ENCODE measurements around the gene CNPPD1.

Gene CNPPD1

DNA sequence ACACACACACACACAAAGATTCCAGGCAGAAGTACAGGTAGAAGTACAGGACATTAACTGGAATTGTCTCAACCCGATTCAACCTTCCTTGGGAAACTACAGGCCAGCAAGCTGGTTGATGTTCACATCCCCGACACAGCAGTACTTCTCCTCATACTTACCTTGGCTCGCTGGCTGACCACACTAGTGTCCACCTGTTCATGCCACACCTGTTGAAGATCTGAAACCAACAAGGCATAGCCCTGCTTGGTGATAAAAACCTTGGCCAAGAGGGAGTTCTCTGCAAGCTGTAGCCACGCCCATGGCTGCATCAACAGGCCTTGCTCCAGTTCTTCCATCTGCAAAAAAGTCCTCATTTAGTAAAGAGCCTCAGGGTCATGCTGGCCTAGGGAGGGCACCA lies 18.7 kb downstream of the CNPPD1 start:
- DNase-seq = no peak

DNA sequence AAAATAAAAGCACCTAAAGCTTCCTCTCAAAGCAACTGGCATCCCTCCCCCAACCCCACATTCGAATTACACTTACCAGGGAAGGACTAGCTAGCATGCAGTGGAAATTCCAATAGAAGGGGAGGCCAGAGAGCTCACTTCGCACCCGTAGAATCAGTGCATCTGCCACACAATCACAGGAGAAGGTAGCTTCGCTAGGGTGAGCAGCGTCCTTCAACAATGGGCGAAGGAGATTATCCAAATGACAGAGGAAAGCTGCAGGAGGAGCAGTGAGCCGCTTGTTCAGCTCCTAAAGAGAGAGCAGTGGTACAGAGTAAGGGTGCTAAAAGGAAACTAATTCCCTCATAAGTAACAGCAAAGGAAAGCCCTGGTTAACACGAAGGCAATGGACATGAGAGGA lies 19.3 kb downstream of the CNPPD1 start:
- no peak for DNase-seq

DNA sequence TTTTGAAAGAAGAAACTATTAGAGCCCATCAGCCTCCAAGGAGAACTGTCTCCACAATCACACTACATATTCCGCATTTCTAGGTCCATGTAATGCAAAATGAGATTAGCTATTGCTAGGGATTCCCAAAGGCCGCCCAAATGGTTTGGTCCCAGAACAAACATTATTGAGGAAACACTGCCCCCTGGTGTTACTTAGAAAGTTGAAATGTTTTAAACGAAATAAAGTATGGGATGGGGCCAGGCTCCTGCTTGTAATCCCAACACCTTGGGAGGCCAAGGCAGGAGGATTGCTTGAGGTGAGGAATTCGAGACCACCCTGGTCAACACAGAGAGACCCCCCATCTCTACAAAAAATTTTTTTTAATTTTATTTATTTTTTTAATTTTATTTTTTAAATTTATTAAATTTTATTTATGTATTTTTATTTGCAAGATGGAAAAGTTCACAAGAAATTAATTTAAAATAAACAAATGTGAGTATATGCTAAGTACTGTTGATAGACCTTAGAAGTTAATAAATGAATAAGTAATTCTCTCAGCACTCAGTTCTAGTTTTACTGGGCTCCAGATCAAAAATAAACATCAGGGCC lies 21.6 kb downstream of the CNPPD1 start:
- peak; percentile 94 for DNase-seq

DNA sequence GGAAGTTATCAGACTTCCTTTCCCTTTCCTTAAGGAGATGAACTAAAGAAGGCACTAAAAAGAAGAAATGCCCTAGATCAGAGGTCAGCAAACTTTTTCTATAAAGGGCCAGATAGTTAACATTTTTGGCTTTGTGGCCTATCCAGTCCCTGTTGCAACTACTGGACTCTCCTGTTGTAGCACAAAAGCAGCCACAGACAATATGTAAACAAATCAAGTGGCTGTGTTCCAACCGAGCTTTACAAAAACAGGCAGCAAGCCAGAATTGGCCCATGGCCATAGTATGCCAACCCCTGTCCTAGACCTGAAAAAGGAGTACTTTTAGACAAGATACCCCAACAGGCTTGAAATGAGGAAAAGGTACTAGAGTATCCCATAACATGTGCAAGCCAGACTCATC lies 27.1 kb downstream of the CNPPD1 start:
- DNase-seq = no peak

DNA sequence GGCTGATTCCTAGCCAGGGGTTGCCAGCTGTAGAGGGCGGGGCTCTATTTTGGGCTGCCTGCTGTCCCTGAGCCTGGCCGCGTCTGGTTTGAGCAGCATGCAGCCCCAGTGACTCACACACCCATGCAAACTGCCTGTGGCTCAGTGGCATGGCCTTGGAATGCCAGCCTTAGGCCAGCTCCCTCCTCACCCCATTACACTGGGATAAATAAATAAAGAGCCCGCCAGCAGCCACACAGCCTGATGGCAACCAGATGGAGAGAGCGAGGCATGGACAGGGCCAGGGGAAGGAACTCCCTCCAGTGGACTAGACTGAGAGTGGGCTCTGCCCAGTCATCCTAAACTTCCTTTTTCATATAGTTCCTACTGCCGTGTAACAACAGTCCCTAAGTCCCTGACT lies 34.4 kb downstream of the CNPPD1 start:
- DNase-seq = no peak

DNA sequence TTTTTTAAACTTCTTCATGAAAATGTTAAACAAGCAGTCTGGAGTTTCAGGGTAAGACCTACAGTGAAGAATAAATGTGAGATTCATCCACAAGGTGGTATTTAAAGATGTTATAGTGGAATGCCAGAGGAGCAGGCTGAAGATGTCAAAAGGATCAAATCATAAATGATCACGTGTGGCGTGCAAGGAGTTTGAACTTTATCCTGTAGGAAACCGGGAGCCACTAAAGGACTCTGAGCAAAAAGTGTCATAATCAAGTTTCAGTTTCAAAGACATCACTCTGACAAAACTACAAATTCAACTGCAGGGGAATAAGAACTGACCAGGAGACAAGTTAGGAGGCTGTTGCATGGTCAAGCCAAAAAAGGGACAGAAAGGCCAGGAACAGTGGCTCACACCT lies 36.0 kb downstream of the CNPPD1 start:
- DNase-seq = no peak

DNA sequence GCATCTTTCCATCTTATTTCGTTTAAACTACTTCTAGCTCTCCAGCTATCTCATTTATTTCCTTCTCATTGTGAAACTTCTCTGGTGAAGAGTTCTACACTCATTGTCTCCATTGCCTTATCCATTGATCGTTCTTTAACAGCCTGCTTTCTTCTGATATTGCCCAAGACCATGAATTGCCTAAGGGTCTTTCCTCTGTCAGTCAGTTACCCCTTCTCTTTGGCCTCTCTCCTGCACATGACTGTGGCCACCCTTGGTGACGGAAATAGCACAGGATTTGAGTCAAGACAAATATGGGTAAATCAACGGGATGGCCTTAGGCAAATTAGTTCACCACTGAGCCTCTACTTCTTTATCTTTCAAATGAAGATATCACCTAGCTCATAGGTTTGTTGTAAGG lies 42.7 kb downstream of the CNPPD1 start:
- no peak for DNase-seq

DNA sequence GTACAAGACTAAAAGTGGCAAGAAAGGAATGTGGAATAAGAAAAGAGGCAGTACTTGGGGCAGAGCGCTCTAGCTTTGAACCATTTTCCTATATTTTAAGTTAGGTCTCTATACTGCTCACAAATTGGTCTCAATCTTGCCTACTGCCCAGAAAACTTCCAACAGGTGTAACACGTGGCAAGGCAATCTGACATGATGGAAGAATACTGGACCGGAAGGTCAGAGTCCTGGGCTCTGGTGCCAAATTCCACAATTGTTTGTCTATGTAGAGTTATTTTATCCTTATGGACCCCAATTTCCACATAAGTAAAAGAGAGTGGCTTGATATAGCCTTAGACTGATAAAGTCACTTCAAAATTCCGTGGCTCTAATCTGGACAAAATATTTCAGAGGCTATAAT lies 45.0 kb downstream of the CNPPD1 start:
- no peak for DNase-seq

DNA sequence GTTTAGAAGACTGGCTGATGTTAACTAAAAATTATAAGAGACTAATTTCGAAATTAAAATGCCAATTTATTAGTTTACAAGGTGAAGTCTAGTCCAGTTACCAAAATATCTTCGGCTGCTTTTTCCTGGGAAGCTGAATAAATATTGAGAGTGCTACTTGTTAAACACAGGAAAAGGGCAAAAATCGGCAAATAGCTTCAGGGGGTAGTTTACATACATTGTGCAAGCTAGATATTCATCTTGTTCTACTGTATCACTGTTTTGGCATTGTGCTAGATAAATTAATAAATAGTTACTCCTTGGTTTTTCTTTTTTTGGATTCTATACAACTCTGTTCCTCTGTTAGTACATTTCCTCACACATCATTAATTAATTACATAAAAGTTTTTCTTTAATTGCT lies 45.4 kb downstream of the CNPPD1 start:
- DNase-seq = no peak

DNA sequence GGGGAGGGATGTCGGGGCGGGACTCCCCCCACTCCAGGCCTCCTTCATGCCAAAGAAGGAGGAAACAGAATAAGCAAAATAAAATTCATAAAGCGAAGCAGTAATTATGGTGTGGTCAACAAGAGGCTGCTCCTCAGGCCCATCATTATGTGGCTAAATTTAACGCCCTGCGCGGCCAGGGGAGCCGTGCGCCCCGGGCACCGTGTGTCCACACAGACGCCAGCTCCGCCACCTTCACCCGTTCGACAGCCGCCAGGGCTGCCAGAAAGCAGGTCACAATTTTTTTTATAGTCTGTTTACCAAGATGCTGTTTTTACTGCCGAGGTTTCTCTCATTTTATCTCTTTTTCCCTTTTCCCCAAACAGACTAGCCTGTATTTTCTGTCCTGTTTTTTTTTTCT lies 47.1 kb downstream of the CNPPD1 start:
- DNase-seq = no peak

DNA sequence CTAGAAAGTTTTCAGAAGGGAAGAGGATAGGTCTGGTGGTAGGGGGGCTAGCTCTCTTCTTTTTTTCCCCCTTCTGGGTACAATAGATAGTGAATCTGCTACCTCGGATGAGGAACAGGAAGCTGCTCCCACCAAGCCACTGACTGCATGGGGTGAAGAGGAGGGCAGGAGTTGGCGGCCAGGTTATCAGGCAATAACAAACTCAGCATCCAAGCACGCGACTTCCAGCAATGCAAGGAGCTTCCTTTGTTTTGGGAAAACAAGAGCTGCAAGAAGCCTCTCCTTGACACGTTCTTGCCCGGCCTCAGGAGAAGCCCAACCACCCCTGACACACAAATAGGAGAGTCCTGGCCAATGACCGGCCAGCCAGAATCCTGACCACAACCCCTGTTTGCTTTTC lies 48.3 kb downstream of the CNPPD1 start:
- DNase-seq = no peak

DNA sequence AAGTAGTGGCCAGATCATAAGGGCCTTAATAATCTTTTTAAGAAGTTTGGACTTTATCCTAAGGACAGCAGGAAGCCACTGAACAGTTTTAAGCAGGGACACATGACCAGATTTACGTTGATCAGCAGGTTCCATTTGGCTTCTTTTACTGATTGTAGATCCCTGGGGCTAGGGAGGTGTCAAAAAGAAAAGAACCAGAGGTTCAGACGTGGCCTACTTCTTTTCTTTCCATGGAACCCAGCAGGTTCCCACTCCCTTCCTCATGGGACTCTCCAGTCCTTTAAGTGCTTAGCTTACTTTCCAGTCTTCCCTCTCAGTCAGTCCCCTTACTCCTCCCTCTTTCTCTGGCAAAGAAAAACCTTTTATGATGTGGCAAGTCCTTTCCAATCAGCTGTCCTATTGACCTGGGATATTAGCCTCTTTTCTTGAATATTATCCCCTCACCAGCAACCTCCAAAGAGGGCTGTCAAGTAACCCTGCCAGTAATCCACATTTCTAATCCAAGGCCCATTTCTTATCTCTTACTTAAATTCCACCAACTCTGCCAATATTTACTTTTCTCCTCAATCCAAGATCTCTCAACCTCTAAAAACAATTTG lies 49.6 kb downstream of the CNPPD1 start:
- no peak for DNase-seq

DNA sequence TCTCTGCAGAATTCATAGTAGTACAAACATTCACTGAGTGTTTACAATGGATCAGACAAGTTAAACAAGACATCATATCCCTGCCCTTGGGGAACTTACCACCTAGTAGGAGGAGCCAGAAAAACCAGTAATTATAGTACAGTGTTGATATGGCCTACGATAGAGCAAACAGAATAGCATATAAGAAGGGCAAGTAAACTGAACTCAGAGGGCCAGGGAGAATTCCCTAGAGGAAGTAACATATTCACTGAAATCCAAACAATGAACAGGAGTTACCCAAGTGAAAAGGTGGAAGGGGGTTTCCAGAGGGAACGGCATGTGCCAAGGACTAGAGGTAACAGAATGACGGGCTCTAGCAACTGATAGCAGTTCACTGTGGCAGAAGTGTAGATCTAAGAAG lies 50.2 kb downstream of the CNPPD1 start:
- DNase-seq = no peak

DNA sequence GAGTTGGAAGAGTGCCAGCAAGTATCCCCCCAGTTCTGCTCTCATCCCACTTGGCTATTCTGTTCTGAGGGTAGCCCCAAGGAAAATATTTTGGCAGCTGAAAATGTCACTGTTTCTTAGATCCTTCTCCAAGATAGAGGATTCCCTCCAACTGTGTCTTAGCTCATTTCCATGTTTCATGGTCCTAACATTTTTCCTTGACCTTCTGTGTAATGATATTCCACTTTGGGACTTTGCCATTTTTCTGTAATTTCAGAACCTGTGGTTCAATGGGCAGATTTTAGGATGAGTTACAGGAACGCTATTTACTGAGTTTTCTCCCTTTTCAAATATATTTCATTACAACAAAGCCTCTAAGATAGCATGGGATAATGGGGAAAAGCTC lies 50.8 kb downstream of the CNPPD1 start:
- no peak for DNase-seq

DNA sequence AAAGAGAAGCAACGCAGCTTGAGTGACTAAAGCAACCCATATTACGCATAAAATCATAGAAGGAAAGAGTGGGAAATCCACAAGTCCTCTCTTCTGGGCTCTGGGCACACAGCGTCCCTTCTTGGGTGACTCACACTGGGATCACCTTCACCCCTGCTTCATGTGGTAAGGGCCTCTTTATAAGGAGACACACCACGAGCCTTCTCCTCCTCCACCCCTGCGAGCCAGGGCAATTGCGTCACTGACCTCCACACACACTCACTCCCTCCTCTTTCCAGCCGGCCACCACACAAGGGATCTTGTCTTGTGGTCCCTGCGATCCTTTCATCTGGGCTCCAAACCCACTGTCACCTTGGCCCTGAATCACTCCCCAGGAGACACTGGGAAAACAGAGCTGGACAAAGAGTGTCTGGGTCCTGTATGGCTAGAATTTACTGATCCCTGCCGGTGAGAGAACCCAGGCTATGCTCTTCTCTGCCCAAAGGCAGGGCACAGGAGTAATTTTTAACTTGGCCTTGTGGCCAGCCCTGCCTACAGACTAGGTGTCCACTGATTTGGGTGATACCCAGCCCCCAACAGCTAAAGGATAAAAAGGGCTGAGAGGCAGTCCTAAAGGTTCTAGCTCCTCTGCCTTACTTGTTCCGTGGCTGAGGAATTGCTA lies 51.4 kb downstream of the CNPPD1 start:
- DNase-seq = no peak

DNA sequence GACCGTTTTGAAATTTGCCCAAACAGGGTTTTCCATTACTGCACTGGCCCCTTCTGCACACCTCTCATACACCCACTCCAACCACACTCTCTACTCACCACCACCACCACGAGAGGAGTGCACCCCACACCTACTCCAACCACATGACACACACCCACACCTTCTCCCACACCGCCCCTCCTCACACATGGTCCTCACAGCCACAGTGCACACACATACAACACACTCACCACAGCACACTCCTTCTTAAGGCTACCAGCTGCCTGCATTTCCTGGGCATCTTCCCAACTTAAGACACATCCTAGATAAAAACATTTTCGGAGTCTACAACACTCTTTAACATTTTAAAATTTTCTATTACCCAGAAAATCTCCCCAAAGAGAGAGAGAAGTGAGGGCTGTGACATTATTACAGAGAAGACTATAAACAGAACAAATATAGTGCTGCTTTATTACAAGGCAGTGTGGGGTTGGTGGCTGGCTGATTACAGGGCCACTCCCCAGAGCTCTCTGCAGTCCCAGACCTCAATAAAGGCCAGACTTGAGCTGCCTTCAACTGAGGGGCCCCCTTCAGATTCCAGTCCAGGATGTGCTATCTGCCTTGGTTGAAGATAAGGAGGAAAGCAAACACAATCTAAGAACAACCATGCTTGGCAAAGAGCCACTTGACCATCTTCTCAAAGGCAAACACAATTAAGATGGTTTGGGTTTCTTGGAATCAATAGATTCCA lies 52.2 kb downstream of the CNPPD1 start:
- DNase-seq = no peak

DNA sequence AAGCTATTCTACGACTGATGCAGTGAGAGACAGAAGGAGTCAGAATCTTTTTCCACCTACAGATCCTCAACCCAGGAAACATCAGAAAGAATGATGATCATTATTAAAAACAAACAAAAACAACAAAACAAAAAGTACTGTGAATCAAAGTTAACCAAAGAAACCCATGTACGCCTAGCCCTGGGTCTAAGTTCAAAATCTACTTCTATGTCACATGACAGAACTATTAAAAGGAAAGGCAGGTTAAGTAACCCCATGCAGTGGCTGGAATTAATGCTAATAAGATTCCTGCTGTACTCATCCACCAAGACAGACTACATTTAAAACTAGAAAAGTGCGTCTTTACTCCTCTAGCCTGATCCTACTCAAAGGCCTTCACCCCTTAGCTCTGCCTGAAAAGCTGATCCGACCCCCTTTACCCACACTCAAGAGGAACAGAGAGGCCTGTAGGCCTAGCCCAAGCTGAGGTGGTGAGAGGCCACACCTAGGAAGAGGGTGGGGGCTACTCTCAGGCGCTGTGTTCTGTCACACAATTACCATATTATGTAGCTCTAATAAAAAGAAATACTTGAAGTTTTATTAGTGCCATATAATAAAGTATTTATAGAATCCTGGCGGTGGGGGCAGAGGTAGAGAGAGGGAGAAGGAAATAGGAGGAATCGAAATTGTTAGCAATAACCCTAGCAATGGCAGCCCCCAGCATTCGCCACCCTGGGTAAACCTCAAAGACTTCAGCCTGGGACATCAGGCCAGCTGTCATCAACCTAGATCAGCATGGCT lies 53.2 kb downstream of the CNPPD1 start:
- DNase-seq = no peak

DNA sequence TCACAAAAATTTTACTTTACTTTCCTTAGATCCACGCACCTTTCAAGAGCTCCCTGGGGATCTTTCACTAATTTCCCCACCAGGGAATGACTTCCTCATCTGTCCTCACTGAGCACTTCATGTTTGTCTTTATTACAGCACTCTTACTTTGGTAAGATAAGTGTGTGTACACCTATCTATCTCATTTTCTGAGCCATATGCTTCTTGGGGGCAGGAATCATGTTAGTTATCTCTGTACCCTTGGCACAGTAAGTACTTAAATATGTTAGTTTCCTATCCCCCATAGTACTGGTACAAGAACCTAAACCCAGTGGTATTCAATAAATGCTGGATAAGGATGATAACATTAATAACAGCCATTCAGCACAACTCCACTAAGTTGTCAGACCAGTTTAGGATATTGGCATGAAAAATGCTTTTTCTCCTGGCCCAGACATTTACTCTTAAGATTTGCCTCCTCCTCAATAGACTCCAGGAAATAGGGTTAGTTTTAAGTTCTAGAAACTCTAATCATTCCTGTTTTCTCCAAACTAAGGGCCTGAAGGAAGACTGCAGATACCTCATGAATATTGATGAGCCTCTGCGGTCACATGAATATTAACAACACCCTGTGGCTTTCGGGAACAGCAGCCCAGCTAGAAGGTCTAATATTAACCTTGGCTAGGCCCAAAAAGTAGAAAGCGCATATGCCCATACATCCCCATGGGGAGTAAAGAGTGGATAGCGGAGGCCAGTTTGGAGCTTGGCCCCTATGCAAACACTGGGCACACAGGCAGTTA lies 54.3 kb downstream of the CNPPD1 start:
- DNase-seq = no peak
